ENCODE results near the gene PHC3. TPM values are rescaled to one million over a fixed set of nuclear protein-coding genes. Genes with fewer than 3 reads are reported as not detected.

PHC3 gene
- total and polyA plus RNA-seq, 2 of the 13 experiments (the other 11 are each of a cell fraction or from before 2014, with no cell fraction given): 24.1 to 49.0 TPM

DNA sequence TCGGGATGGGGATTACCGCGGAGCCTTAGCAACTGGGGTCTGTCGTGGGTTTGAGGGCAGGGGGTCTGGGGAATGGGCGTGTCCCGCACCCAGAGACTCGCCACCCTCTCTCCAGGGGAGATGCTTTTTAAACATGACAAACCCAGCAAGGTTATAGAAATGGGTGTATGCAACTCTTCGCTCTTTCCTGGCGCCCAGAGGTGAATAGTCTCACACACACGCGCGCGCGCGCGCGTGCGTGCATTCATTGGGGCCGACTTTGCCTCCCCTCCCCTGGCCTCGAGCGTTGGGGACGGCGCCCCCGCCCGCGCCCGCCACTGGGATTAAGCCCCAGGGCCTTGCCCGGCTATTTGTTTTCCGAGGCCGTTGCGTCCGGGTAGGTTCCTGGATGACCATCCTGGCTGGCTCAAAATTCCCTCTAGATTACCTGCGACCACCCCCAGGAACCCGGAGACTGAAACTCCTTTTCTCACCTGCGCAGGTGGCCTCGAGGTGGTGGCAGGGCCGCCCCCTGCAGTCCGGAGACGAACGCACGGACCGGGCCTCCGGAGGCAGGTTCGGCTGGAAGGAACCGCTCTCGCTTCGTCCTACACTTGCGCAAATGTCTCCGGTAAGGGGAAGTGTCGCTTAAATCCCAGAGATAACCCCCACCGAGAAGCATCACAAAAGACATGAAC lies 143.0 kb downstream of the PHC3 start (continued):
- TF ChIP-seq, protein P1, sequence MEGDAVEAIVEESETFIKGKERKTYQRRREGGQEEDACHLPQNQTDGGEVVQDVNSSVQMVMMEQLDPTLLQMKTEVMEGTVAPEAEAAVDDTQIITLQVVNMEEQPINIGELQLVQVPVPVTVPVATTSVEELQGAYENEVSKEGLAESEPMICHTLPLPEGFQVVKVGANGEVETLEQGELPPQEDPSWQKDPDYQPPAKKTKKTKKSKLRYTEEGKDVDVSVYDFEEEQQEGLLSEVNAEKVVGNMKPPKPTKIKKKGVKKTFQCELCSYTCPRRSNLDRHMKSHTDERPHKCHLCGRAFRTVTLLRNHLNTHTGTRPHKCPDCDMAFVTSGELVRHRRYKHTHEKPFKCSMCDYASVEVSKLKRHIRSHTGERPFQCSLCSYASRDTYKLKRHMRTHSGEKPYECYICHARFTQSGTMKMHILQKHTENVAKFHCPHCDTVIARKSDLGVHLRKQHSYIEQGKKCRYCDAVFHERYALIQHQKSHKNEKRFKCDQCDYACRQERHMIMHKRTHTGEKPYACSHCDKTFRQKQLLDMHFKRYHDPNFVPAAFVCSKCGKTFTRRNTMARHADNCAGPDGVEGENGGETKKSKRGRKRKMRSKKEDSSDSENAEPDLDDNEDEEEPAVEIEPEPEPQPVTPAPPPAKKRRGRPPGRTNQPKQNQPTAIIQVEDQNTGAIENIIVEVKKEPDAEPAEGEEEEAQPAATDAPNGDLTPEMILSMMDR (CRISPR knock-in tag; IDR thresholded peaks at IDR 0.05): peak; percentile 61
- TF ChIP-seq, protein P2, sequence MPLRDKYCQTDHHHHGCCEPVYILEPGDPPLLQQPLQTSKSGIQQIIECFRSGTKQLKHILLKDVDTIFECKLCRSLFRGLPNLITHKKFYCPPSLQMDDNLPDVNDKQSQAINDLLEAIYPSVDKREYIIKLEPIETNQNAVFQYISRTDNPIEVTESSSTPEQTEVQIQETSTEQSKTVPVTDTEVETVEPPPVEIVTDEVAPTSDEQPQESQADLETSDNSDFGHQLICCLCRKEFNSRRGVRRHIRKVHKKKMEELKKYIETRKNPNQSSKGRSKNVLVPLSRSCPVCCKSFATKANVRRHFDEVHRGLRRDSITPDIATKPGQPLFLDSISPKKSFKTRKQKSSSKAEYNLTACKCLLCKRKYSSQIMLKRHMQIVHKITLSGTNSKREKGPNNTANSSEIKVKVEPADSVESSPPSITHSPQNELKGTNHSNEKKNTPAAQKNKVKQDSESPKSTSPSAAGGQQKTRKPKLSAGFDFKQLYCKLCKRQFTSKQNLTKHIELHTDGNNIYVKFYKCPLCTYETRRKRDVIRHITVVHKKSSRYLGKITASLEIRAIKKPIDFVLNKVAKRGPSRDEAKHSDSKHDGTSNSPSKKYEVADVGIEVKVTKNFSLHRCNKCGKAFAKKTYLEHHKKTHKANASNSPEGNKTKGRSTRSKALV (CRISPR knock-in tag; IDR thresholded peaks at IDR 0.05): peak; percentile 70; the same call in 1 of the 2 replicates
- TF ChIP-seq ZFP82 (CRISPR knock-in tag; IDR thresholded peaks at IDR 0.05; ENCODE audit: borderline replicate concordance): no peak
- peak; percentile 23; the same call in 1 of the 2 replicates for TF ChIP-seq ZNF772 (CRISPR knock-in tag; IDR thresholded peaks at IDR 0.05)
- TF ChIP-seq RARG (CRISPR knock-in tag; IDR thresholded peaks at IDR 0.05; ENCODE audit: low read depth): no peak
- TF ChIP-seq, protein P3, sequence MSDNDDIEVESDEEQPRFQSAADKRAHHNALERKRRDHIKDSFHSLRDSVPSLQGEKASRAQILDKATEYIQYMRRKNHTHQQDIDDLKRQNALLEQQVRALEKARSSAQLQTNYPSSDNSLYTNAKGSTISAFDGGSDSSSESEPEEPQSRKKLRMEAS (IDR thresholded peaks at IDR 0.05): 0 out of 2 replicates have a peak, but pooled peaks have one; percentile 21
- no peak for TF ChIP-seq JUN (CRISPR knock-in tag; IDR thresholded peaks at IDR 0.05)
- TF ChIP-seq ZMAT3 (CRISPR knock-in tag; conservative IDR thresholded peaks at IDR 0.05): peak; percentile 85
- TF ChIP-seq, protein P4, sequence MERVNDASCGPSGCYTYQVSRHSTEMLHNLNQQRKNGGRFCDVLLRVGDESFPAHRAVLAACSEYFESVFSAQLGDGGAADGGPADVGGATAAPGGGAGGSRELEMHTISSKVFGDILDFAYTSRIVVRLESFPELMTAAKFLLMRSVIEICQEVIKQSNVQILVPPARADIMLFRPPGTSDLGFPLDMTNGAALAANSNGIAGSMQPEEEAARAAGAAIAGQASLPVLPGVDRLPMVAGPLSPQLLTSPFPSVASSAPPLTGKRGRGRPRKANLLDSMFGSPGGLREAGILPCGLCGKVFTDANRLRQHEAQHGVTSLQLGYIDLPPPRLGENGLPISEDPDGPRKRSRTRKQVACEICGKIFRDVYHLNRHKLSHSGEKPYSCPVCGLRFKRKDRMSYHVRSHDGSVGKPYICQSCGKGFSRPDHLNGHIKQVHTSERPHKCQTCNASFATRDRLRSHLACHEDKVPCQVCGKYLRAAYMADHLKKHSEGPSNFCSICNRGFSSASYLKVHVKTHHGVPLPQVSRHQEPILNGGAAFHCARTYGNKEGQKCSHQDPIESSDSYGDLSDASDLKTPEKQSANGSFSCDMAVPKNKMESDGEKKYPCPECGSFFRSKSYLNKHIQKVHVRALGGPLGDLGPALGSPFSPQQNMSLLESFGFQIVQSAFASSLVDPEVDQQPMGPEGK (CRISPR knock-in tag; IDR thresholded peaks at IDR 0.05): peak; percentile 40; the same call in 1 of the 2 replicates
- TF ChIP-seq, protein P5, sequence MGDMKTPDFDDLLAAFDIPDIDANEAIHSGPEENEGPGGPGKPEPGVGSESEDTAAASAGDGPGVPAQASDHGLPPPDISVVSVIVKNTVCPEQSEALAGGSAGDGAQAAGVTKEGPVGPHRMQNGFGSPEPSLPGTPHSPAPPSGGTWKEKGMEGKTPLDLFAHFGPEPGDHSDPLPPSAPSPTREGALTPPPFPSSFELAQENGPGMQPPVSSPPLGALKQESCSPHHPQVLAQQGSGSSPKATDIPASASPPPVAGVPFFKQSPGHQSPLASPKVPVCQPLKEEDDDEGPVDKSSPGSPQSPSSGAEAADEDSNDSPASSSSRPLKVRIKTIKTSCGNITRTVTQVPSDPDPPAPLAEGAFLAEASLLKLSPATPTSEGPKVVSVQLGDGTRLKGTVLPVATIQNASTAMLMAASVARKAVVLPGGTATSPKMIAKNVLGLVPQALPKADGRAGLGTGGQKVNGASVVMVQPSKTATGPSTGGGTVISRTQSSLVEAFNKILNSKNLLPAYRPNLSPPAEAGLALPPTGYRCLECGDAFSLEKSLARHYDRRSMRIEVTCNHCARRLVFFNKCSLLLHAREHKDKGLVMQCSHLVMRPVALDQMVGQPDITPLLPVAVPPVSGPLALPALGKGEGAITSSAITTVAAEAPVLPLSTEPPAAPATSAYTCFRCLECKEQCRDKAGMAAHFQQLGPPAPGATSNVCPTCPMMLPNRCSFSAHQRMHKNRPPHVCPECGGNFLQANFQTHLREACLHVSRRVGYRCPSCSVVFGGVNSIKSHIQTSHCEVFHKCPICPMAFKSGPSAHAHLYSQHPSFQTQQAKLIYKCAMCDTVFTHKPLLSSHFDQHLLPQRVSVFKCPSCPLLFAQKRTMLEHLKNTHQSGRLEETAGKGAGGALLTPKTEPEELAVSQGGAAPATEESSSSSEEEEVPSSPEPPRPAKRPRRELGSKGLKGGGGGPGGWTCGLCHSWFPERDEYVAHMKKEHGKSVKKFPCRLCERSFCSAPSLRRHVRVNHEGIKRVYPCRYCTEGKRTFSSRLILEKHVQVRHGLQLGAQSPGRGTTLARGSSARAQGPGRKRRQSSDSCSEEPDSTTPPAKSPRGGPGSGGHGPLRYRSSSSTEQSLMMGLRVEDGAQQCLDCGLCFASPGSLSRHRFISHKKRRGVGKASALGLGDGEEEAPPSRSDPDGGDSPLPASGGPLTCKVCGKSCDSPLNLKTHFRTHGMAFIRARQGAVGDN (CRISPR knock-in tag; IDR thresholded peaks at IDR 0.05): peak; percentile 57
- TF ChIP-seq, protein P6, sequence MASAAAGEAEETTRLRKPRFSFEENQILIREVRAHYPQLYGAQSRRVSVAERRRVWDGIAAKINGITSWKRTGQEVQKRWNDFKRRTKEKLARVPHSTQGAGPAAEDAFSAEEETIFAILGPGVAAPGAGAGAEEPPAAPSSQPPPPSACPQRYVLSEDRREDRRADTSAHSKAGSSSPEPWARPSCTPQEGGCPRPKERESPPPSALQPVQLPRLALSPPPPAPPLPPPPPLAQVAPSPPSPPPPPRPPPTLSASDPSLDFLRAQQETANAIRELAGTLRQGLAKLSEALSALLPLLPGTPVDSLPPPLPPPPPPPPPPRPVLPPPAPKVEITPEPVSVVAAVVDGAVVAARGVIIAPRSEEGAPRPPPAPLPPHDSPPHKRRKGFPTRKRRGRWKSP (CRISPR knock-in tag; IDR thresholded peaks at IDR 0.05): 0 out of 2 replicates have a peak, but pooled peaks have one; percentile 2
- TF ChIP-seq SOX6 (IDR thresholded peaks at IDR 0.05): no peak
- peak; percentile 31; the same call in 1 of the 2 replicates for TF ChIP-seq SOX6 (CRISPR knock-in tag; IDR thresholded peaks at IDR 0.05)
- no peak for TF ChIP-seq MAF1 (CRISPR knock-in tag; IDR thresholded peaks at IDR 0.05; ENCODE audit: borderline replicate concordance)
- 0 out of 2 replicates have a peak, but pooled peaks have one; percentile 7 for TF ChIP-seq ZNF746 (CRISPR knock-in tag; IDR thresholded peaks at IDR 0.05)
